Measurements from ENCODE around the gene ABCC9. TPM values are rescaled to one million over a fixed set of nuclear protein-coding genes. Genes with fewer than 3 reads are reported as not detected.

ABCC9 gene
- total RNA-seq, 1 experiment from 2014 or later = not detected

DNA sequence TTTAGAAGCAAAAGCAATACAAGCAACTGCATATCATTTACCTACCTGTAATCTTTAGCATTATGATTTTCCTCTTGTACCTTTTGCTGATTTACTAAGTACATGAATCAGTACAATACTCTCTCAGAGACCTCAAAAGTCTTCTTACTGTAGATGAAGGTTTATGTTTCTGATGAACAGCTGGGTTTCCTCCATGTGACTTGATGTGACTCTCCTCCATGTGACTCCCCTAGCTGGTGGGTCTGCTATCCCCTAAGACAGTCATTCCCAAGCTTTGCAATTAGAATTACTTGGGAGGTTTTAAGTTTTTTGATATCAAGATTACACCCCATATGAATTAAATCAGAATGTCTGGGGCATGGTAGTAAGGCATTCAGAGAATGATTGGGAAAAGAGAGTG, 32.0 kb upstream of the ABCC9 start:
- Mint-ChIP-seq H3K36me3 (ENCODE audit: insufficient read depth in 1 of 3, low read depth in 3 of 3) (no peaks in the 10 kb centered on the region), H3K4me3 (no peak overlapping the region), H3K9me3 (no peaks in the 10 kb centered on the region), H3K27me3 (ENCODE audit: low read depth) (no peaks in the 10 kb centered on the region), H3K27ac (peak overlapping the region in 1 of 3 experiments; percentile 10; a peak in 1 of 7 replicates), H3K4me1 (peaks cover 8 to 9% of the 10 kb centered on the region in 2 experiments)
- no peak overlapping the region for H4K91ac ChIP-seq (ENCODE audit: insufficient read length, low read depth, low read length)
- no peak overlapping the region for H4K5ac ChIP-seq (ENCODE audit: insufficient read length, low read depth, low read length)
- no peak overlapping the region for H2AK5ac ChIP-seq (ENCODE audit: insufficient read length, low read length)
- no peak overlapping the region for H2BK15ac ChIP-seq (ENCODE audit: low read depth, low read length)
- DNase-seq = no peak
- H2BK20ac ChIP-seq (ENCODE audit: low read depth, low read length, poor library complexity, severe bottlenecking) = no peak overlapping the region
- no peak overlapping the region for H2AFZ ChIP-seq (ENCODE audit: low read length)
- TF ChIP-seq, protein P1, sequence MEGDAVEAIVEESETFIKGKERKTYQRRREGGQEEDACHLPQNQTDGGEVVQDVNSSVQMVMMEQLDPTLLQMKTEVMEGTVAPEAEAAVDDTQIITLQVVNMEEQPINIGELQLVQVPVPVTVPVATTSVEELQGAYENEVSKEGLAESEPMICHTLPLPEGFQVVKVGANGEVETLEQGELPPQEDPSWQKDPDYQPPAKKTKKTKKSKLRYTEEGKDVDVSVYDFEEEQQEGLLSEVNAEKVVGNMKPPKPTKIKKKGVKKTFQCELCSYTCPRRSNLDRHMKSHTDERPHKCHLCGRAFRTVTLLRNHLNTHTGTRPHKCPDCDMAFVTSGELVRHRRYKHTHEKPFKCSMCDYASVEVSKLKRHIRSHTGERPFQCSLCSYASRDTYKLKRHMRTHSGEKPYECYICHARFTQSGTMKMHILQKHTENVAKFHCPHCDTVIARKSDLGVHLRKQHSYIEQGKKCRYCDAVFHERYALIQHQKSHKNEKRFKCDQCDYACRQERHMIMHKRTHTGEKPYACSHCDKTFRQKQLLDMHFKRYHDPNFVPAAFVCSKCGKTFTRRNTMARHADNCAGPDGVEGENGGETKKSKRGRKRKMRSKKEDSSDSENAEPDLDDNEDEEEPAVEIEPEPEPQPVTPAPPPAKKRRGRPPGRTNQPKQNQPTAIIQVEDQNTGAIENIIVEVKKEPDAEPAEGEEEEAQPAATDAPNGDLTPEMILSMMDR (conservative IDR thresholded peaks at IDR 0.05) = no peak
- no peak overlapping the region for H3K18ac ChIP-seq (ENCODE audit: insufficient read length, low read depth, low read length)
- no peak overlapping the region for H3K4me2 ChIP-seq (ENCODE audit: insufficient read depth, insufficient read length, low read length)
- H3K14ac ChIP-seq (ENCODE audit: insufficient read depth, low read length) = no peak overlapping the region
- H3K23ac ChIP-seq (ENCODE audit: insufficient read length, low read depth, low read length) = no peak overlapping the region
- H3T11ph ChIP-seq (ENCODE audit: low read length) = no peak overlapping the region
- H3K79me2 ChIP-seq (ENCODE audit: insufficient read depth, low read length) = no peaks in the 10 kb centered on the region
- H3K79me1 ChIP-seq (ENCODE audit: insufficient read depth, low read depth, low read length, poor library complexity, severe bottlenecking) = no peaks in the 10 kb centered on the region
- H4K8ac ChIP-seq (replicated peaks; ENCODE audit: insufficient read length, low read depth, low read length) = no peak overlapping the region
- peaks cover 4% of the 10 kb centered on the region; the same call in 1 of the 2 replicates for H3K4me1 ChIP-seq (ENCODE audit: insufficient read depth, low read length)
- no peak overlapping the region for H3K4ac ChIP-seq (ENCODE audit: low read depth, low read length)
- H3K9me3 ChIP-seq (ENCODE audit: control insufficient read depth, low read depth, low read length) = no peaks in the 10 kb centered on the region
- no peaks in the 10 kb centered on the region for H3K27me3 ChIP-seq (ENCODE audit: insufficient read depth, low read length)
- no peaks in the 10 kb centered on the region for H4K20me1 ChIP-seq (ENCODE audit: control insufficient read depth, insufficient read depth, insufficient read length)
- H2BK5ac ChIP-seq (ENCODE audit: insufficient read length, low read length) = no peak overlapping the region
- H3K56ac ChIP-seq (ENCODE audit: insufficient read length, low read depth, low read length) = no peak overlapping the region
- no peak overlapping the region for H2BK12ac ChIP-seq (ENCODE audit: insufficient read length, low read depth, low read length)
- no peaks in the 10 kb centered on the region for H3K23me2 ChIP-seq (ENCODE audit: insufficient read length, low read depth, low read length, poor library complexity, severe bottlenecking)
- H3K9ac ChIP-seq (ENCODE audit: extremely low read depth, insufficient read length, low read length) = no peak overlapping the region
- no peak overlapping the region for H3K27ac ChIP-seq (ENCODE audit: insufficient read length, low read depth, low read length)
- no peak overlapping the region for H2BK120ac ChIP-seq (ENCODE audit: low read depth, low read length, poor library complexity, severe bottlenecking)

Data from H9 (cell line).